ENCODE results near the gene ASIC4. TPM values are rescaled to one million over a fixed set of nuclear protein-coding genes. Genes with fewer than 3 reads are reported as not detected.

The ASIC4 gene
- total RNA-seq, 4 donors from 2014 or later, result not detected

DNA sequence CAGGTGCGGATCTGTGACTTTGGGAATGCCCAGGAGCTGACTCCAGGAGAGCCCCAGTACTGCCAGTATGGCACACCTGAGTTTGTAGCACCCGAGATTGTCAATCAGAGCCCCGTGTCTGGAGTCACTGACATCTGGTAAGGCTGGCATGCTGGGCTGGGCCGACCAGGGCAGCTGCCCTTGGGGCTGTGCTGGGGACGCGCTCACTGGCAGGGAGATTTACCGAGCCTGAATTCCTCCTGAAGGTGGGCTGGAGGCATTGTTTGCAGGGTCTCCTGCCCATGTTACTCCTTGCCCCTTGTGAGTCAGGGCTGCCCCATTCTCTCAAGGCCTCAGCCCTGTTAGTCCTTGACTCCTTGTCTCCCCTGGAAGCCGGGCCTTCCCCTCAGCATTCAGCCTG is 34.3 kb upstream of the ASIC4 start:
- TF ChIP-seq POLR2A (IDR thresholded peaks at IDR 0.05) (no peak), CTCF (IDR thresholded peaks at IDR 0.05) (no peak), POLR2AphosphoS5 (IDR thresholded peaks at IDR 0.05) (no peak), EP300 (IDR thresholded peaks at IDR 0.05; ENCODE audit: low read depth) (no peak)
- intact Hi-C loops (cut with DNase I; ENCODE audit: low total_unique reads), result no loop called here
- in situ Hi-C loops (cut with MboI; ENCODE audit: low pct_ligation_motif_present in 1 of 4, low pct_unique_long_range_greater_than_20kb in 1 of 4, low sequenced_read_pairs in 3 of 4), result no loop called here

DNA sequence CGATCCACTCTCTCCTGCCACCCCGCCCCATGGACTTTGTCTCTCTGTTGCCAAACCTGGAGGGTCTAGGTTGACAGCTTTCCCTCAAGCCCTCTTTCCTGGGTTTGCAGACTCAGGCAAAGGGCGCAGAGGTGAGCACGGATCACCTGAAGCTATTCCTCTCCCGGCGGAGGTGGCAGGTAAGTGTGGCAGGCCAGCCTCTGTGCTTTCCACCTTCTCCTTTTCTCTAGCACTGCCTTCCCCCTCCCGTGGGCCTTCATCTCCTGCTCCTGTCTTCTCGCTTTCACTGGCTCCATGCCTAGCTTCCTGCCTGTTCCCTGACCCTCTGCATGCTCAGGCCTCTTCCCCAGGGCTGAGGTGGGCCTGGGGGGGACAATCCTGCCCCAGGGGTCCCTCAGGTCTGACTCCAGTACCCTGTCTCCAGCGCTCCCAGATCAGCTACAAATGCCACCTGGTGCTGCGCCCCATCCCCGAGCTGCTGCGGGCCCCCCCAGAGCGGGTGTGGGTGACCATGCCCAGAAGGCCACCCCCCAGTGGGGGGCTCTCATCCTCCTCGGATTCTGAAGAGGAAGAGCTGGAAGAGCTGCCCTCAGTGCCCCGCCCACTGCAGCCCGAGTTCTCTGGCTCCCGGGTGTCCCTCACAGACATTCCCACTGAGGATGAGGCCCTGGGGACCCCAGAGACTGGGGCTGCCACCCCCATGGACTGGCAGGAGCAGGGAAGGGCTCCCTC is 31.4 kb upstream of the ASIC4 start:
- H3K27ac ChIP-seq, result peak overlapping the region; percentile 18 to 44 (median 33)
- no peak overlapping the region for H3K4me3 ChIP-seq
- WGBS, 2 donors (ENCODE audit: low coverage in 1 of 2), result 70 to 82% methylated on average over 3 to 12 of the region's 17 CpGs
- H3K9me3 ChIP-seq, result no peaks in the 10 kb centered on the region
- peaks cover 0 to 19% (median 18%) of the 10 kb centered on the region in 4 donors for H3K4me1 ChIP-seq
- H3K36me3 ChIP-seq, result no peaks in the 10 kb centered on the region
- in situ Hi-C loops (cut with MboI; ENCODE audit: low pct_ligation_motif_present in 1 of 4, low pct_unique_long_range_greater_than_20kb in 1 of 4, low sequenced_read_pairs in 3 of 4), result no loop called here
- intact Hi-C loops (cut with DNase I; ENCODE audit: low total_unique reads), result no loop called here
- DNase-seq, result no peak
- TF ChIP-seq POLR2A (IDR thresholded peaks at IDR 0.05), result no peak
- no peak for TF ChIP-seq EP300 (IDR thresholded peaks at IDR 0.05; ENCODE audit: low read depth)
- TF ChIP-seq POLR2AphosphoS5 (IDR thresholded peaks at IDR 0.05), result no peak
- TF ChIP-seq CTCF (IDR thresholded peaks at IDR 0.05), result no peak
- peaks cover 55% of the 10 kb centered on the region for H3K27me3 ChIP-seq

More for the DNA sequence above, 34.3 kb upstream of the ASIC4 start:
- H3K36me3 ChIP-seq, result no peaks in the 10 kb centered on the region
- H3K27me3 ChIP-seq, result peaks cover 35% of the 10 kb centered on the region
- DNase-seq, result no peak
- no peaks in the 10 kb centered on the region for H3K9me3 ChIP-seq
- 93% methylated on average over 5 of the region's 8 CpGs; no CpG with 5 or more reads in 1 of the 2 donors for WGBS, 2 donors (ENCODE audit: low coverage in 1 of 2)
- no peak overlapping the region for H3K4me3 ChIP-seq
- peaks cover 0 to 27% (median 22%) of the 10 kb centered on the region in 4 donors for H3K4me1 ChIP-seq
- no peak overlapping the region for H3K27ac ChIP-seq

DNA sequence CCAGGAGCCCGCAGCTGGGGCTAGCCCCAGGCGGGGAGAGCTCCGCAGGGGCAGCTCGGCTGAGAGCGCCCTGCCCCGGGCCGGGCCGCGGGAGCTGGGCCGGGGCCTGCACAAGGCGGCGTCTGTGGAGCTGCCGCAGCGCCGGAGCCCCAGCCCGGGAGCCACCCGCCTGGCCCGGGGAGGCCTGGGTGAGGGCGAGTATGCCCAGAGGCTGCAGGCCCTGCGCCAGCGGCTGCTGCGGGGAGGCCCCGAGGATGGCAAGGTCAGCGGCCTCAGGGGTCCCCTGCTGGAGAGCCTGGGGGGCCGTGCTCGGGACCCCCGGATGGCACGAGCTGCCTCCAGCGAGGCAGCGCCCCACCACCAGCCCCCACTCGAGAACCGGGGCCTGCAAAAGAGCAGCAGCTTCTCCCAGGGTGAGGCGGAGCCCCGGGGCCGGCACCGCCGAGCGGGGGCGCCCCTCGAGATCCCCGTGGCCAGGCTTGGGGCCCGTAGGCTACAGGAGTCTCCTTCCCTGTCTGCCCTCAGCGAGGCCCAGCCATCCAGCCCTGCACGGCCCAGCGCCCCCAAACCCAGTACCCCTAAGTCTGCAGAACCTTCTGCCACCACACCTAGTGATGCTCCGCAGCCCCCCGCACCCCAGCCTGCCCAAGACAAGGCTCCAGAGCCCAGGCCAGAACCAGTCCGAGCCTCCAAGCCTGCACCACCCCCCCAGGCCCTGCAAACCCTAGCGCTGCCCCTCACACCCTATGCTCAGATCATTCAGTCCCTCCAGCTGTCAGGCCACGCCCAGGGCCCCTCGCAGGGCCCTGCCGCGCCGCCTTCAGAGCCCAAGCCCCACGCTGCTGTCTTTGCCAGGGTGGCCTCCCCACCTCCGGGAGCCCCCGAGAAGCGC is 30.6 kb upstream of the ASIC4 start:
- intact Hi-C loops (cut with DNase I; ENCODE audit: low total_unique reads), result no loop called here
- H3K27ac ChIP-seq, result peak overlapping the region; percentile 18 to 44 (median 33)
- WGBS, 2 donors (ENCODE audit: low coverage in 1 of 2), result 26% methylated on average over 28 of the region's 58 CpGs; no CpG with 5 or more reads in 1 of the 2 donors
- peaks cover 56% of the 10 kb centered on the region for H3K27me3 ChIP-seq
- H3K36me3 ChIP-seq, result no peaks in the 10 kb centered on the region
- H3K4me1 ChIP-seq, result peaks cover 0 to 19% (median 18%) of the 10 kb centered on the region in 4 donors
- in situ Hi-C loops (cut with MboI; ENCODE audit: low pct_ligation_motif_present in 1 of 4, low pct_unique_long_range_greater_than_20kb in 1 of 4, low sequenced_read_pairs in 3 of 4), result no loop called here
- H3K9me3 ChIP-seq, result no peaks in the 10 kb centered on the region
- no peak for TF ChIP-seq POLR2A (IDR thresholded peaks at IDR 0.05)
- TF ChIP-seq POLR2AphosphoS5 (IDR thresholded peaks at IDR 0.05), result no peak
- no peak for TF ChIP-seq EP300 (IDR thresholded peaks at IDR 0.05; ENCODE audit: low read depth)
- no peak for TF ChIP-seq CTCF (IDR thresholded peaks at IDR 0.05)
- peak overlapping the region in 2 of 4 donors; percentile 5 to 38 for H3K4me3 ChIP-seq
- no peak for DNase-seq

Measured in transverse colon (tissue), 4 donors.